Smooth muscle cell (in vitro differentiated cells): Measurements from ENCODE around the gene TGFBR1. TPM values are rescaled to one million over a fixed set of nuclear protein-coding genes. Genes with fewer than 3 reads are reported as not detected.
A peak's percentile ranks its signal among the peaks of the same experiment; 100 is the strongest.

Source experiments
- DNase-seq: peaks from one replicate; lab custom pipeline; 2025; ENCODE audit not compliant: unreplicated experiment; lab: John Stamatoyannopoulos, UW
- H2AFZ ChIP-seq: fragments of 200-600 bp; sonication (generic); 2 replicates; pipeline ENCODE4 v1.6.0; 2016; ENCODE audit warnings: antibody characterized with exemption, low read depth, mild to moderate bottlenecking
- H3F3A ChIP-seq: fragments of 200-600 bp; sonication (generic); 2 replicates; pipeline ENCODE4 v1.6.0; 2017; ENCODE audit warnings: antibody characterized with exemption, low read depth
- H3K27ac ChIP-seq: fragments of 200-600 bp; sonication (generic); 2 replicates; pipeline ENCODE4 v1.5.1; 2016; ENCODE audit warnings: low read depth, mild to moderate bottlenecking
- H3K27me3 ChIP-seq: fragments of 200-600 bp; sonication (generic); 2 replicates; pipeline ENCODE4 v1.6.1; 2016; ENCODE audit warnings: low read depth, mild to moderate bottlenecking
- H3K36me3 ChIP-seq: fragments of 200-600 bp; sonication (generic); 2 replicates; pipeline ENCODE4 v1.5.1; 2016; ENCODE audit warnings: low read depth
- H3K4me1 ChIP-seq: fragments of 200-600 bp; sonication (generic); 2 replicates; pipeline ENCODE4 v1.5.1; 2016; ENCODE audit warnings: low read depth
- H3K4me2 ChIP-seq: fragments of 200-600 bp; sonication (generic); 2 replicates; pipeline ENCODE4 v1.6.0; 2016; ENCODE audit warnings: mild to moderate bottlenecking
- H3K4me3 ChIP-seq: fragments of 200-600 bp; sonication (generic); 2 replicates; pipeline ENCODE4 v1.5.1; 2016; ENCODE audit warnings: mild to moderate bottlenecking
- H3K79me2 ChIP-seq: fragments of 200-600 bp; sonication (generic); 2 replicates; pipeline ENCODE4 v1.6.0; 2016; ENCODE audit warnings: low read depth, mild to moderate bottlenecking
- H3K9ac ChIP-seq: fragments of 200-600 bp; sonication (generic); 2 replicates; pipeline ENCODE4 v1.6.0; 2016; ENCODE audit warnings: low read depth
- H3K9me3 ChIP-seq: fragments of 200-600 bp; sonication (generic); replicated peaks from 2 replicates; pipeline ENCODE4 v1.5.1; 2016; ENCODE audit warnings: low read depth
- H4K20me1 ChIP-seq: fragments of 200-600 bp; sonication (generic); 2 replicates; pipeline ENCODE4 v1.6.0; 2016; ENCODE audit warnings: low read depth
- CTCF ChIP-seq: fragments of 200-600 bp; sonication (generic); IDR thresholded peaks from 2 replicates; pipeline ENCODE4 v1.5.1; 2017; ENCODE audit warnings: borderline replicate concordance, mild to moderate bottlenecking, antibody characterized with exemption; ENCODE audit not compliant: insufficient read depth, poor library complexity, severe bottlenecking
- WGBS: methylation state at CpG from one replicate; pipeline ENCODE4 v1.1.7; 2016; ENCODE audit warnings: low lambda C conversion rate; 5-methylcytosine and 5-hydroxymethylcytosine counted together
- polyA plus RNA-seq: library from polyadenylated mRNA; unstranded; fragments of >200 nt; fragmentation: Nextera tagmentation; extraction: Ambion mirVana; gene quantifications from 2 replicates; pipeline ENCODE4 v1.2.1, GENCODE V29; 2016
- total RNA-seq: library from RNA; depleted of rRNA; stranded (reverse); fragments of >200 nt; gene quantifications from 2 replicates; pipeline ENCODE4 v1.2.3, GENCODE V29; 2014

Gene TGFBR1
- total and polyA plus RNA-seq, 2 experiments from 2014 or later: 87.8 to 240 TPM

- peaks cover 14% of the 10 kb centered on the region for H3K36me3 ChIP-seq
- 58% methylated on average over 7 of the region's 7 CpGs for WGBS
These were observed 33.0 kb downstream of the TGFBR1 start for GRCh38 chr9:99137891-99138290.

GRCh38 chr9:99138424-99139284, 33.7 kb downstream of the TGFBR1 start:
- H4K20me1 ChIP-seq: peaks cover 38% of the 10 kb centered on the region
- no peak for DNase-seq
- H3K27me3 ChIP-seq: no peaks in the 10 kb centered on the region
- H3K4me2 ChIP-seq: peak overlapping the region; percentile 64
- H3F3A ChIP-seq: peaks cover 6% of the 10 kb centered on the region
- H3K9ac ChIP-seq: no peak overlapping the region
- WGBS: 93% methylated on average over 7 of the region's 8 CpGs
- H3K4me1 ChIP-seq: peaks cover 2% of the 10 kb centered on the region
- TF ChIP-seq CTCF: no peak
- H3K4me3 ChIP-seq: no peak overlapping the region
- peaks cover 17% of the 10 kb centered on the region for H3K36me3 ChIP-seq
- no peak overlapping the region for H2AFZ ChIP-seq
- H3K79me2 ChIP-seq: peaks cover 60% of the 10 kb centered on the region
- peak overlapping the region; percentile 79 for H3K27ac ChIP-seq
- H3K9me3 ChIP-seq: no peaks in the 10 kb centered on the region

More at GRCh38 chr9:99137891-99138290, 33.0 kb downstream of the TGFBR1 start:
- peaks cover 46% of the 10 kb centered on the region for H4K20me1 ChIP-seq
- no peak for TF ChIP-seq CTCF
- no peak overlapping the region for H3K9ac ChIP-seq
- peak overlapping the region; percentile 79 for H3K27ac ChIP-seq
- no peaks in the 10 kb centered on the region for H3K27me3 ChIP-seq
- no peak for DNase-seq
- H2AFZ ChIP-seq: no peak overlapping the region
- H3K79me2 ChIP-seq: peaks cover 67% of the 10 kb centered on the region
- H3K4me2 ChIP-seq: peak overlapping the region; percentile 64
- H3K9me3 ChIP-seq: no peaks in the 10 kb centered on the region
- H3F3A ChIP-seq: peaks cover 6% of the 10 kb centered on the region
- H3K4me3 ChIP-seq: no peak overlapping the region
- peaks cover 2% of the 10 kb centered on the region for H3K4me1 ChIP-seq

GRCh38 chr9:99139868-99140267, 35.0 kb downstream of the TGFBR1 start:
- peaks cover 32% of the 10 kb centered on the region for H4K20me1 ChIP-seq
- no peak overlapping the region for H3K4me2 ChIP-seq
- TF ChIP-seq CTCF: no peak
- no peak overlapping the region for H3K4me3 ChIP-seq
- H3K79me2 ChIP-seq: peaks cover 51% of the 10 kb centered on the region
- no peaks in the 10 kb centered on the region for H3K27me3 ChIP-seq
- no peak overlapping the region for H3K9ac ChIP-seq
- peaks cover 2% of the 10 kb centered on the region for H3K4me1 ChIP-seq
- WGBS: 89% methylated on average over 5 of the region's 5 CpGs
- no peak overlapping the region for H2AFZ ChIP-seq
- no peak for DNase-seq
- peaks cover 6% of the 10 kb centered on the region for H3F3A ChIP-seq
- peaks cover 20% of the 10 kb centered on the region for H3K36me3 ChIP-seq
- H3K9me3 ChIP-seq: no peaks in the 10 kb centered on the region
- peak overlapping the region; percentile 42 for H3K27ac ChIP-seq
